GM23338 (cell line): Measurements from ENCODE around the gene SUCNR1. TPM values are rescaled to one million over a fixed set of nuclear protein-coding genes. Genes with fewer than 3 reads are reported as not detected.
"Not testable (repeated sequence)": the region's sequence is repeated elsewhere in the genome, so short reads cannot be mapped to it uniquely, and the experiment has no call there.

ENCODE experiments used
- ATAC-seq: fragments of 200-7000 bp; cut with Tn5 transposase; 3 replicates; pipeline ENCODE4 v1.9.1; 2020
- DNase-seq: peaks from one replicate; pipeline ENCODE4 v3.0.0-alpha.2; 2015; ENCODE audit warnings: low spot score
- H2AFZ ChIP-seq: fragments of 200-600 bp; sonication (generic); 2 replicates; pipeline ENCODE4 v1.8.0; 2016; ENCODE audit warnings: antibody characterized with exemption, mild to moderate bottlenecking, moderate library complexity
- H3F3A ChIP-seq: fragments of 200-600 bp; sonication (generic); replicated peaks from 2 replicates; pipeline ENCODE4 v1.8.0; 2017; ENCODE audit warnings: antibody characterized with exemption, mixed run types, low read depth
- H3K27ac ChIP-seq: fragments of 200-600 bp; sonication (generic); 2 replicates; pipeline ENCODE4 v1.6.1; 2016; ENCODE audit warnings: low read depth
- H3K27me3 ChIP-seq: fragments of 200-600 bp; sonication (generic); 2 replicates; pipeline ENCODE4 v1.8.0; 2016; ENCODE audit warnings: mild to moderate bottlenecking, mixed run types, moderate library complexity; ENCODE audit not compliant: insufficient read depth
- H3K36me3 ChIP-seq: fragments of 200-600 bp; sonication (generic); 2 replicates; pipeline ENCODE4 v1.8.0; 2016; ENCODE audit warnings: mild to moderate bottlenecking; ENCODE audit not compliant: insufficient read depth
- H3K4me1 ChIP-seq: fragments of 200-600 bp; sonication (generic); 2 replicates; pipeline ENCODE4 v1.8.0; 2016; ENCODE audit warnings: mild to moderate bottlenecking, moderate library complexity; ENCODE audit not compliant: insufficient read depth
- H3K4me2 ChIP-seq: fragments of 200-600 bp; sonication (generic); 2 replicates; pipeline ENCODE4 v1.7.1; 2017; ENCODE audit warnings: mixed run types
- H3K4me3 ChIP-seq: fragments of 200-600 bp; sonication (generic); 2 replicates; pipeline ENCODE4 v1.6.1; 2016; ENCODE audit warnings: mixed run types
- H3K79me2 ChIP-seq: fragments of 200-600 bp; sonication (generic); replicated peaks from 2 replicates; pipeline ENCODE4 v1.8.0; 2017; ENCODE audit warnings: mild to moderate bottlenecking; ENCODE audit not compliant: insufficient read depth
- H3K9me2 ChIP-seq: fragments of 200-600 bp; sonication (generic); 2 replicates; pipeline ENCODE4 v1.8.0; 2017; ENCODE audit not compliant: insufficient read depth
- H4K20me1 ChIP-seq: fragments of 200-600 bp; sonication (generic); replicated peaks from 2 replicates; pipeline ENCODE4 v1.8.0; 2017; ENCODE audit warnings: mild to moderate bottlenecking; ENCODE audit not compliant: insufficient read depth
- H3K27ac Mint-ChIP-seq: 2 replicates; pipeline ENCODE4 v1.8.0; 2020; ENCODE audit warnings: inconsistent platforms, mild to moderate bottlenecking, moderate library complexity, mixed read lengths
- H3K27me3 Mint-ChIP-seq: 3 replicates; pipeline ENCODE4 v1.8.0; 2022; ENCODE audit warnings: low read depth, mild to moderate bottlenecking, moderate library complexity, mixed read lengths, inconsistent platforms; ENCODE audit not compliant: insufficient read depth, poor library complexity
- H3K36me3 Mint-ChIP-seq: 3 replicates; pipeline ENCODE4 v1.8.0; 2021; ENCODE audit warnings: low read depth, mild to moderate bottlenecking, inconsistent platforms, moderate library complexity, mixed read lengths
- H3K4me1 Mint-ChIP-seq: 3 replicates; pipeline ENCODE4 v1.8.0; 2020; ENCODE audit warnings: mild to moderate bottlenecking, inconsistent platforms, mixed read lengths
- H3K4me3 Mint-ChIP-seq: 3 replicates; pipeline ENCODE4 v1.8.0; 2021; ENCODE audit warnings: moderate library complexity, mild to moderate bottlenecking, inconsistent platforms, mixed read lengths
- H3K9me3 Mint-ChIP-seq: 3 replicates; pipeline ENCODE4 v1.8.0; 2020; ENCODE audit warnings: moderate library complexity, mild to moderate bottlenecking, inconsistent platforms, mixed read lengths
- CREB1 ChIP-seq: fragments of 250-450 bp; sonication (Bioruptor Pico); IDR thresholded peaks from 2 replicates; pipeline ENCODE4 v1.5.0; 2020; ENCODE audit warnings: low read depth, mild to moderate bottlenecking, moderate library complexity
- CTCF ChIP-seq, 2 experiments: fragments of 200-600 bp in 1 of 2; sonication (generic) in 1 of 2; conservative IDR thresholded peaks; 2 replicates each; pipeline versions ENCODE4 v1.5.1 to v1.6.1; 2016 to 2017; ENCODE audit warnings: antibody characterized with exemption in 2 of 2, low read depth in 2 of 2, mild to moderate bottlenecking in 2 of 2, moderate library complexity in 1 of 2
- EZH2phosphoT487 ChIP-seq: fragments of 200-600 bp; sonication (generic); IDR thresholded peaks from one replicate; pipeline ENCODE4 v1.8.1; 2018; ENCODE audit warnings: antibody characterized with exemption; ENCODE audit not compliant: unreplicated experiment
- JUNB ChIP-seq: IDR thresholded peaks from one replicate; pipeline ENCODE4 v1.6.1; 2016; ENCODE audit warnings: antibody characterized with exemption; ENCODE audit not compliant: unreplicated experiment
- NANOG ChIP-seq: IDR thresholded peaks from 2 replicates; pipeline ENCODE4 v1.6.1; 2016; ENCODE audit warnings: antibody characterized with exemption, borderline replicate concordance
- POLR2AphosphoS5 ChIP-seq: IDR thresholded peaks from 2 replicates; pipeline ENCODE4 v1.6.1; 2016; ENCODE audit warnings: antibody characterized with exemption, low read depth
- STAT1 ChIP-seq: IDR thresholded peaks from one replicate; pipeline ENCODE4 v1.6.1; 2016; ENCODE audit warnings: antibody characterized with exemption; ENCODE audit not compliant: unreplicated experiment
- ZNF114 ChIP-seq: fragments of 250-450 bp; sonication (Bioruptor Pico); IDR thresholded peaks from 2 replicates; pipeline ENCODE4 v1.5.0; 2020; ENCODE audit warnings: mild to moderate bottlenecking, moderate library complexity
- ZNF331 ChIP-seq: fragments of 250-450 bp; sonication (Bioruptor Pico); IDR thresholded peaks from 2 replicates; pipeline ENCODE4 v1.5.0; 2020; ENCODE audit warnings: low read depth, mild to moderate bottlenecking, moderate library complexity
- polyA plus RNA-seq: library from polyadenylated mRNA; unstranded; fragments of >200 nt; fragmentation: Nextera tagmentation; extraction: Ambion mirVana; gene quantifications from 2 replicates; pipeline ENCODE4 v1.2.1, GENCODE V29; 2016
- total RNA-seq: library from RNA; depleted of rRNA; stranded (reverse); fragments of >200 nt; shearing (Covaris generic); gene quantifications from 2 replicates; pipeline ENCODE4 v1.2.3, GENCODE V29; 2014
- TF ChIP-seq, protein P1 (sequence below): fragments of 250-450 bp; sonication (Bioruptor Pico); IDR thresholded peaks from 2 replicates; pipeline ENCODE4 v1.5.0; 2020; ENCODE audit warnings: mild to moderate bottlenecking, moderate library complexity
- TF ChIP-seq, protein P2 (sequence below): IDR thresholded peaks from 2 replicates; pipeline ENCODE4 v1.6.1; 2016; ENCODE audit warnings: antibody characterized with exemption

The SUCNR1 gene
- total and polyA plus RNA-seq, 2 experiments from 2014 or later = not detected

GRCh38 chr3:151850065-151850464, 23.4 kb upstream of the SUCNR1 start:
- not testable (repeated sequence) for H3K4me1 Mint-ChIP-seq, H3K27me3 ChIP-seq, H3F3A ChIP-seq, ATAC-seq, H3K4me3 ChIP-seq, H3K4me3 Mint-ChIP-seq, H2AFZ ChIP-seq, H3K27ac ChIP-seq, H3K4me1 ChIP-seq, H3K27ac Mint-ChIP-seq, H3K4me2 ChIP-seq, H3K9me3 Mint-ChIP-seq, H3K36me3 Mint-ChIP-seq, DNase-seq, H3K27me3 Mint-ChIP-seq, H4K20me1 ChIP-seq, H3K9me2 ChIP-seq, H3K79me2 ChIP-seq, H3K36me3 ChIP-seq

DNA sequence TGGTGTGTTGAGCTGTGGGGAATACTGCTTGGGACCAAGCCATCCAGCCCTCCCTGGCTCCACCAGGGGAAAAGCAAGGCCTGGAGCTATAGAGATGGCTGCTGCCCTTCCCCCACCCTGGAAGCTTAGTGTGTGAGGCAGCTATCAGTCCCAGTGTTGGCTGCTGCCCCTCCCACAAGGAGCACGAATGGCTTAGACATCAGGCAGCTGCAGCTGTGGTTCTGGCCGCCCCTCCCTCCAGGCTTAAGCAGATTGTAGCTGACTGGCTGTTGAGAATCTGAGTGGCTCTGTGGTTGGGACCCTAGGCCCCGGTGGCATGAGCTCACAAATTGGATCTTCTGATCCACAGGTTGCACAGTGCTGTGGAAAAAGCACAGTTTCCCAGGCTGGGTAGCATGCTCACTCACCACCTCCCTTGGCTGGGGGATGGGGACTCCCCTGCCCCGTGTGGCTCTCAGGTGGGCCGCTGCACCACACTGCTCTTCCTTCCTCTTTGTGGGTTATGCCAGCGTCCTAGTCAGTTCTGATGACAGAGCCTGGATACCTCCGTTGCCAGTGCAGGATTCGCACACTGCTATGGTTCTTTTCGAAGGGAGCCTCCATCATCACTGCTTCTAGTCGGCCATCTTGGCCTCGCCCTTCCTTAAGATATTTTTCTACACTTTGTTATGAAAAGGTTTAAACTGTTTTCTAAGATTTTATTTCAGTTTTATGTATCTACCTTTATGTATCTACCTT, 21.2 kb upstream of the SUCNR1 start:
- DNase-seq = no peak
- Histone ChIP-seq H3K36me3 (no peaks in the 10 kb centered on the region), H3K4me3 (no peak overlapping the region), H3K9me2 (peaks cover 9% of the 10 kb centered on the region), H3F3A (no peaks in the 10 kb centered on the region), H2AFZ (0 out of 2 replicates have a peak overlapping the region, but pooled peaks have one; percentile 60), H4K20me1 (no peaks in the 10 kb centered on the region), H3K4me2 (no peak overlapping the region), H3K4me1 (no peaks in the 10 kb centered on the region), H3K27me3 (no peaks in the 10 kb centered on the region), H3K79me2 (no peaks in the 10 kb centered on the region), H3K27ac (no peak overlapping the region)
- Mint-ChIP-seq H3K27me3 (no peaks in the 10 kb centered on the region), H3K36me3 (peaks cover 2% of the 10 kb centered on the region; the same call in 1 of the 3 replicates), H3K9me3 (peaks cover 5% of the 10 kb centered on the region), H3K4me3 (no peak overlapping the region), H3K4me1 (no peaks in the 10 kb centered on the region; the same call in 2 of the 3 replicates), H3K27ac (no peak overlapping the region)
- no peak for ATAC-seq
- no peak for TF ChIP-seq EZH2phosphoT487
- no peak for TF ChIP-seq CTCF (conservative IDR thresholded peaks at IDR 0.05; ENCODE audit: low read depth in 2 of 2)
- no peak for TF ChIP-seq CREB1
- TF ChIP-seq STAT1 = no peak
- no peak for TF ChIP-seq NANOG
- TF ChIP-seq, protein P1, sequence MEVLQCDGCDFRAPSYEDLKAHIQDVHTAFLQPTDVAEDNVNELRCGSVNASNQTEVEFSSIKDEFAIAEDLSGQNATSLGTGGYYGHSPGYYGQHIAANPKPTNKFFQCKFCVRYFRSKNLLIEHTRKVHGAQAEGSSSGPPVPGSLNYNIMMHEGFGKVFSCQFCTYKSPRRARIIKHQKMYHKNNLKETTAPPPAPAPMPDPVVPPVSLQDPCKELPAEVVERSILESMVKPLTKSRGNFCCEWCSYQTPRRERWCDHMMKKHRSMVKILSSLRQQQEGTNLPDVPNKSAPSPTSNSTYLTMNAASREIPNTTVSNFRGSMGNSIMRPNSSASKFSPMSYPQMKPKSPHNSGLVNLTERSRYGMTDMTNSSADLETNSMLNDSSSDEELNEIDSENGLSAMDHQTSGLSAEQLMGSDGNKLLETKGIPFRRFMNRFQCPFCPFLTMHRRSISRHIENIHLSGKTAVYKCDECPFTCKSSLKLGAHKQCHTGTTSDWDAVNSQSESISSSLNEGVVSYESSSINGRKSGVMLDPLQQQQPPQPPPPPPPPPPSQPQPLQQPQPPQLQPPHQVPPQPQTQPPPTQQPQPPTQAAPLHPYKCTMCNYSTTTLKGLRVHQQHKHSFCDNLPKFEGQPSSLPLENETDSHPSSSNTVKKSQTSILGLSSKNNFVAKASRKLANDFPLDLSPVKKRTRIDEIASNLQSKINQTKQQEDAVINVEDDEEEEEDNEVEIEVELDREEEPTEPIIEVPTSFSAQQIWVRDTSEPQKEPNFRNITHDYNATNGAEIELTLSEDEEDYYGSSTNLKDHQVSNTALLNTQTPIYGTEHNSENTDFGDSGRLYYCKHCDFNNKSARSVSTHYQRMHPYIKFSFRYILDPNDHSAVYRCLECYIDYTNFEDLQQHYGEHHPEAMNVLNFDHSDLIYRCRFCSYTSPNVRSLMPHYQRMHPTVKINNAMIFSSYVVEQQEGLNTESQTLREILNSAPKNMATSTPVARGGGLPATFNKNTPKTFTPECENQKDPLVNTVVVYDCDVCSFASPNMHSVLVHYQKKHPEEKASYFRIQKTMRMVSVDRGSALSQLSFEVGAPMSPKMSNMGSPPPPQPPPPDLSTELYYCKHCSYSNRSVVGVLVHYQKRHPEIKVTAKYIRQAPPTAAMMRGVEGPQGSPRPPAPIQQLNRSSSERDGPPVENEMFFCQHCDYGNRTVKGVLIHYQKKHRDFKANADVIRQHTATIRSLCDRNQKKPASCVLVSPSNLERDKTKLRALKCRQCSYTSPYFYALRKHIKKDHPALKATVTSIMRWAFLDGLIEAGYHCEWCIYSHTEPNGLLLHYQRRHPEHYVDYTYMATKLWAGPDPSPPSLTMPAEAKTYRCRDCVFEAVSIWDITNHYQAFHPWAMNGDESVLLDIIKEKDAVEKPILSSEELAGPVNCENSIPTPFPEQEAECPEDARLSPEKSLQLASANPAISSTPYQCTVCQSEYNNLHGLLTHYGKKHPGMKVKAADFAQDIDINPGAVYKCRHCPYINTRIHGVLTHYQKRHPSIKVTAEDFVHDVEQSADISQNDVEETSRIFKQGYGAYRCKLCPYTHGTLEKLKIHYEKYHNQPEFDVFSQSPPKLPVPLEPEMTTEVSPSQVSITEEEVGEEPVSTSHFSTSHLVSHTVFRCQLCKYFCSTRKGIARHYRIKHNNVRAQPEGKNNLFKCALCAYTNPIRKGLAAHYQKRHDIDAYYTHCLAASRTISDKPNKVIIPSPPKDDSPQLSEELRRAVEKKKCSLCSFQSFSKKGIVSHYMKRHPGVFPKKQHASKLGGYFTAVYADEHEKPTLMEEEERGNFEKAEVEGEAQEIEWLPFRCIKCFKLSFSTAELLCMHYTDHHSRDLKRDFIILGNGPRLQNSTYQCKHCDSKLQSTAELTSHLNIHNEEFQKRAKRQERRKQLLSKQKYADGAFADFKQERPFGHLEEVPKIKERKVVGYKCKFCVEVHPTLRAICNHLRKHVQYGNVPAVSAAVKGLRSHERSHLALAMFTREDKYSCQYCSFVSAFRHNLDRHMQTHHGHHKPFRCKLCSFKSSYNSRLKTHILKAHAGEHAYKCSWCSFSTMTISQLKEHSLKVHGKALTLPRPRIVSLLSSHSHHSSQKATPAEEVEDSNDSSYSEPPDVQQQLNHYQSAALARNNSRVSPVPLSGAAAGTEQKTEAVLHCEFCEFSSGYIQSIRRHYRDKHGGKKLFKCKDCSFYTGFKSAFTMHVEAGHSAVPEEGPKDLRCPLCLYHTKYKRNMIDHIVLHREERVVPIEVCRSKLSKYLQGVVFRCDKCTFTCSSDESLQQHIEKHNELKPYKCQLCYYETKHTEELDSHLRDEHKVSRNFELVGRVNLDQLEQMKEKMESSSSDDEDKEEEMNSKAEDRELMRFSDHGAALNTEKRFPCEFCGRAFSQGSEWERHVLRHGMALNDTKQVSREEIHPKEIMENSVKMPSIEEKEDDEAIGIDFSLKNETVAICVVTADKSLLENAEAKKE (CRISPR knock-in tag) = no peak
- TF ChIP-seq ZNF114 (CRISPR knock-in tag) = no peak
- TF ChIP-seq, protein P2, sequence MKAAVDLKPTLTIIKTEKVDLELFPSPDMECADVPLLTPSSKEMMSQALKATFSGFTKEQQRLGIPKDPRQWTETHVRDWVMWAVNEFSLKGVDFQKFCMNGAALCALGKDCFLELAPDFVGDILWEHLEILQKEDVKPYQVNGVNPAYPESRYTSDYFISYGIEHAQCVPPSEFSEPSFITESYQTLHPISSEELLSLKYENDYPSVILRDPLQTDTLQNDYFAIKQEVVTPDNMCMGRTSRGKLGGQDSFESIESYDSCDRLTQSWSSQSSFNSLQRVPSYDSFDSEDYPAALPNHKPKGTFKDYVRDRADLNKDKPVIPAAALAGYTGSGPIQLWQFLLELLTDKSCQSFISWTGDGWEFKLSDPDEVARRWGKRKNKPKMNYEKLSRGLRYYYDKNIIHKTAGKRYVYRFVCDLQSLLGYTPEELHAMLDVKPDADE = no peak
- no peak for TF ChIP-seq POLR2AphosphoS5
- TF ChIP-seq JUNB = no peak
- TF ChIP-seq ZNF331 (CRISPR knock-in tag) = no peak
